ENCODE results near the gene PTPRG. TPM values are rescaled to one million over a fixed set of nuclear protein-coding genes. Genes with fewer than 3 reads are reported as not detected.

PTPRG gene
- total and polyA plus RNA-seq, 2 of the 13 experiments (the other 11 are each of a cell fraction or from before 2014, with no cell fraction given) = 8.0 to 25.3 TPM

GRCh38 chr3:61788623-61789507 lies 227.5 kb downstream of the PTPRG start:
- H3K4me2 ChIP-seq (ENCODE audit: low read depth, low read length) = no peak overlapping the region
- no peak overlapping the region for H3K4me3 ChIP-seq (replicated peaks in 1 of 3; ENCODE audit: insufficient read depth in 1 of 3, low read depth in 2 of 3, low read length in 3 of 3)
- H3K9me3 ChIP-seq (ENCODE audit: low read length) = no peaks in the 10 kb centered on the region
- no peak for FAIRE-seq
- no peak overlapping the region for H3K9ac ChIP-seq (ENCODE audit: insufficient read depth, low read depth, low read length)
- H3K27me3 ChIP-seq (ENCODE audit: control insufficient read depth in 1 of 2, insufficient read depth in 2 of 2, low read length in 2 of 2) = no peaks in the 10 kb centered on the region
- ChIA-PET CTCF (ENCODE audit: low intra/inter-chr PET ratio, low total read pairs) (no interaction called here), POLR2A (no interaction called here)
- WGBS (ENCODE audit: low lambda C conversion rate) = 97% methylated on average over 4 of the region's 4 CpGs
- BruUV-seq (replicated peaks) = no TSS peak
- TF ChIP-seq PPARG (CRISPR knock-in tag; conservative IDR thresholded peaks at IDR 0.05) (no peak), GATA4 (IDR thresholded peaks at IDR 0.05; ENCODE audit: borderline replicate concordance, low read depth) (no peak), ZBTB40 (IDR thresholded peaks at IDR 0.05) (peak; percentile 31; the same call in 1 of the 2 replicates), ZBTB40 (CRISPR knock-in tag; IDR thresholded peaks at IDR 0.05) (peak; percentile 30; the same call in 1 of the 2 replicates)
- H3K27ac ChIP-seq (ENCODE audit: extremely low read length, insufficient read depth, low read length) = no peak overlapping the region
- 0 out of 2 replicates have a peak, but pooled peaks cover 4% of the 10 kb centered on the region for H4K20me1 ChIP-seq (ENCODE audit: insufficient read depth, low read length)
- in situ Hi-C loops (cut with HindIII; ENCODE audit: extremely low pct_ligation_motif_present, low pct_unique_long_range_greater_than_20kb) = no loop called here
- no peak overlapping the region for H2AFZ ChIP-seq (ENCODE audit: low read length)
- no peaks in the 10 kb centered on the region for H3K4me1 ChIP-seq (ENCODE audit: insufficient read depth, low read length)
- H3K79me2 ChIP-seq (ENCODE audit: insufficient read depth, low read length) = peaks cover 14% of the 10 kb centered on the region
- no peaks in the 10 kb centered on the region for H3K36me3 ChIP-seq (replicated peaks in 1 of 2; ENCODE audit: control insufficient read depth in 1 of 2, insufficient read depth in 2 of 2, low read length in 2 of 2)
- intact Hi-C loops (cut with micrococcal nuclease; ENCODE audit: unreplicated experiment) = no loop called here
- ATAC-seq = no peak
- no peak for DNase-seq (ENCODE audit: low spot score)

Data from HepG2 (cell line).